Hypothalamus (tissue), 51 donors: Measurements from ENCODE around the gene RHBDL2.
"Not testable (repeated sequence)": the region's sequence is repeated elsewhere in the genome, so short reads cannot be mapped to it uniquely, and the experiment has no call there.

Experiments used
- DNase-seq, 51 donors: peaks; one replicate each; lab custom pipeline; 2025; lab: John Stamatoyannopoulos, UW

Gene RHBDL2, protein sequence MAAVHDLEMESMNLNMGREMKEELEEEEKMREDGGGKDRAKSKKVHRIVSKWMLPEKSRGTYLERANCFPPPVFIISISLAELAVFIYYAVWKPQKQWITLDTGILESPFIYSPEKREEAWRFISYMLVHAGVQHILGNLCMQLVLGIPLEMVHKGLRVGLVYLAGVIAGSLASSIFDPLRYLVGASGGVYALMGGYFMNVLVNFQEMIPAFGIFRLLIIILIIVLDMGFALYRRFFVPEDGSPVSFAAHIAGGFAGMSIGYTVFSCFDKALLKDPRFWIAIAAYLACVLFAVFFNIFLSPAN

DNA sequence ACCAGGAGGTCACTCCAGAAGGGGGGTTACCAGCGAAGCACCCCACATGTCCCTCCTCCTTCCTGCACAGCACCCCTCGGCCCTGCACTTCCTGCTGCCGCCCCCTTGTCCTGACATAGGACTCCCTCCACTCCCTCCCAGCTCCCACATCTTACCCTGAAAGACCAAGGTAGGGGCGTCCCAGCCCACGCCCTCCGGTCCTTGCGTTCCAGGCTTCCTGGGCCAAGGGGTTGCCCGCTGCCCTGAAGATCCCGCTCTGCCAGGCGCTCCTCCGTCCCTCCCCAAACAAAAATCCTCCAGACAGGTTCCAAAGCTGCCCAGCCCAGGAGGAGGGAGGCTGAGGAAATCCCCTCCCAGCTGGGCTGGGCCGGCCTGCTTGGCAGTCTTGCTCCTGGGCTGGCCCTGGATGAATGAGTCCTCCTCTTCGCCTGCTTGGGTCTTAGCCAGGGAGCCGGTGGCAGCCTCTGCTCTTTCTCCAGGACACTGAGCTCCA is at the start of gene RHBDL2:
Gene RHBDL2 (minus strand): TSS at position 304 of the 493 bp plus-strand sequence. CDS start 22,618 bp downstream, outside the sequence.
- DNase-seq = peak in 47 of 51 donors; percentile 11 to 89 (median 66)

GRCh38 chr1:38990738-38991637 is 49.4 kb upstream of the RHBDL2 start, which contains the start of gene AKIRIN1:
AKIRIN1 (plus strand) TSS chr1:38991276; CDS start chr1:38991381, 105 bp downstream.
- peak; percentile 82 to 100 (median 97) for DNase-seq

DNA sequence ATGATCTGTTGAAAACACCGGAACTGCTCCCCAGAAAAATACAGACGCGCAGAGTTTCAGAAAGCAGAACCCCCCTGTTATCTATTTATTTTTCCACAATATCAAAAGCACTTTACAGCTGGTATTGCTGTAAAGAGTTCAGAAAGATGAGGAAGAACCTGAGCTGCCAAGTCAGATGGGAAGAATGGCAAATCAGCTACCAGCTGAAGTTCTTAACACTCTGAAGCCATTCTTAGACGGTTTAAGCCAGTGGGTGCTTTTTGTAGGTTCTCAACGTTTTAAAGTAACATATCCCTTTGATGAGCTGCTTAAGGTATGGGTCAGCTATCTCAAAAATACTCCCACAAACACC is 48.7 kb upstream of the RHBDL2 start:
- DNase-seq = peak in 1 of 51 donors; percentile 61

- no peak for DNase-seq
Measured at GRCh38 chr1:38989979-38990378, 48.3 kb upstream of the RHBDL2 start.

GRCh38 chr1:38979380-38979779 is 37.8 kb upstream of the RHBDL2 start:
- not testable (repeated sequence) for DNase-seq

DNA sequence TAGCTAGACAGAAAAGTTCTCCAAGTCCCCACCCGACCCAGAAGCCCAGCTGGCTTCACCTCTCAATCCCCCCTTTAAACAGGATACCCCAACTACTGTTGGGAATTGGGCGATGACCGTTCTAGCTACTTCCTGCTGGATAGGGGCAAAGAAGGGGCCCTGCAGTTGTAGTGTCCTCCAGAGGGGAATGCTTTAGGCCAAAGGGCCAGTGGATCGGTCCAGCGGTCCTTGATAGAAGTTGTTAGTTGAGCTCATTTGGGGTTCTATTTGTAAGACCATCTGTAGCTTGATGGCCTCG is 36.6 kb upstream of the RHBDL2 start:
- DNase-seq = not testable (repeated sequence)

GRCh38 chr1:38977399-38978244 is 36.0 kb upstream of the RHBDL2 start:
- not testable (repeated sequence) for DNase-seq

DNA sequence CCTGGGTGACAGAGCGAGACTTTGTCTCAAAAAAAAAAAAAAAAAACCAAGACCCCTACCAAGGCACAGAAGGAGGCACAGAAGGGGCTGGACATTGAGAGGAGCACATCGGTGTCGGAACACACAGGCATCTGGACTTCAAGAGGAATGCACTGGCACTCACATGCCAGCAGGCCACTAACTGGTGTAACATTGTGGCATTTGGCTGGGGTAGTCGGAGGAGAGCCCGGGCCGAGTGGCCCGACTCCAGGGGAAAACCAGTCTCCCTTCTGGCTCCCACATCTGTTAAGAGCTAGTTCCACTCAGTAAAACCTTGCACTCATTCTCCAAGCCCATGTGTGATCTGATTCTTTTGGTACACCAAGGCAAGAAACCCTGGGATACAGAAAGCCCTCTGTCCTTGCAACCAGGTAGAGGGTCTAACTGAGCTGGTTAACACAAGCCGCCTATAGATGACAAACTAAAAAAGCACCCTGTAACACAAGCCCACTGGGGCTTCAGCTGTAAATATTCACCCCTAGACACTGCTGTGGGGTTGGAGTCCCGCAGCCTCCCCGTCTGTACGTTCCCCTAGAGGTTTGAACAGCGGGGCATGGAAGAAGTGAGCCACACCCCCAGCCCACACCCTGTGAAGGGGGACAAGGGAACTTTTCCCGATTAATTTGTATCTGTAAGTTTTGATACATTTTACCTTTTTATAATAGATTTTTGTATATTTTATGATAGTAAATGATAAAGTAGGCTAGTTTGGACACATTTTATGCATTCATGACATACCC is 32.2 kb upstream of the RHBDL2 start:
- no peak for DNase-seq

GRCh38 chr1:38973145-38973544 is 31.5 kb upstream of the RHBDL2 start:
- not testable (repeated sequence) for DNase-seq

DNA sequence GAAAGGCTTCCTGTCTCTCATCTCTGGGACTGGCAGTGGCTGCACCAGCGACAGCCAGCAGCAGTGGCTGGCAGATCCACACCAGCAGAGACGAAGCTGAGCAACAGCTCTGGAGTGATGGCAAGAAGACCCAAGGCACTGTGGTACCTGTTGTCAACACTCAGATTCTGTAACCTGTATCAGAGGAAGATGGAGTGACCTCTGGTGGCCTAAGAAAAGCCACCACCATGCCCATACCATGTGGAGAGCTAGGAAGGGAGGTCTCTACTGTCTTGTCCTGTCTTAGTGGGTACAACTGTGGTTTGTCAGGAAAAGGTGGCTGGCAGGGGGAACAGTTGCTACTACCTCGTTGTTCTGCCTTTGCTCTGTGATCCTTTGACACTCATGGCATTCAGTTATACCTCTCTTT is 22.5 kb upstream of the RHBDL2 start:
- peak in 7 of 51 donors; percentile 1 to 14 (median 4) for DNase-seq

GRCh38 chr1:38962560-38962959 is 20.9 kb upstream of the RHBDL2 start:
- no peak for DNase-seq

DNA sequence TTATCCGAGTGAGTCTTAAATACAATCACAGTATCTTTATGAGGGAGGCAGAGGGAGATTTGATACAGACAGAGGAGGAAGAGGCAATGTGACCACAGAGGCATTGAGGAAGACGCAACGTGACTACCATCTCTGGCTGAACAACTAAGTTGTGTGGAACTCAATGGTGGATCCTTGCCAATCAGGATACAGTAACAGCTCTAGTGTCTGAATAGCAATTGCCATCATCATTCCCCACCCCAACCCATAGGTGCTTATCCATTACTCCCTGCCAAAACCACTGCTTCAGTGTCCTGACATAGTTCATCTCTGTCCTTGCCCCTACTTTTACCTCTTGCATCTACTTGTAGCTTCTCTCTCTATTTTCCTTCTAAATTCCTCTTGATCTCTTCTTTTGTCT is 20.5 kb upstream of the RHBDL2 start:
- no peak for DNase-seq

DNA sequence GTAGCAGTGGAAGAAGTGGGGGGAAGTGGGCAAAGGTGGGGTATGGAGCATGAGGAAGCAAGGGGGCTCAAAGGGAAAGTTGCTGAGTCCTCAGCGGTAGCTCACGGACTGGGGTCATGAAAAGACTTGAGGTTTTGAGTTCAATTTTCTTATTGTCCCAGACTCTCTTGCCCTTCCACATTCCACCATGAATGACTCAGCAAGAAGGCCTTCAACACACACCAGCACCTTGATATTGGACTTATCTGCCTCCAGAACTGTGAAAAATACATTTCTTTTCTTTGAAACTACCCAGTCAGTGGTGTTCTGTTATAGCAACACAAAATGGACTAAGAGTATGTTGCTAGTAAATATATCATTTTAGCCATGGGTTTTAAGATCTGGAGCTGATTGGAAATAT is 17.3 kb upstream of the RHBDL2 start:
- no peak for DNase-seq

GRCh38 chr1:38953433-38953860 is 11.8 kb upstream of the RHBDL2 start:
- no peak for DNase-seq

GRCh38 chr1:38950553-38950952 is 8.9 kb upstream of the RHBDL2 start:
- no peak for DNase-seq

- DNase-seq = no peak
Measured at GRCh38 chr1:38944547-38944946, 2.9 kb upstream of the RHBDL2 start.

DNA sequence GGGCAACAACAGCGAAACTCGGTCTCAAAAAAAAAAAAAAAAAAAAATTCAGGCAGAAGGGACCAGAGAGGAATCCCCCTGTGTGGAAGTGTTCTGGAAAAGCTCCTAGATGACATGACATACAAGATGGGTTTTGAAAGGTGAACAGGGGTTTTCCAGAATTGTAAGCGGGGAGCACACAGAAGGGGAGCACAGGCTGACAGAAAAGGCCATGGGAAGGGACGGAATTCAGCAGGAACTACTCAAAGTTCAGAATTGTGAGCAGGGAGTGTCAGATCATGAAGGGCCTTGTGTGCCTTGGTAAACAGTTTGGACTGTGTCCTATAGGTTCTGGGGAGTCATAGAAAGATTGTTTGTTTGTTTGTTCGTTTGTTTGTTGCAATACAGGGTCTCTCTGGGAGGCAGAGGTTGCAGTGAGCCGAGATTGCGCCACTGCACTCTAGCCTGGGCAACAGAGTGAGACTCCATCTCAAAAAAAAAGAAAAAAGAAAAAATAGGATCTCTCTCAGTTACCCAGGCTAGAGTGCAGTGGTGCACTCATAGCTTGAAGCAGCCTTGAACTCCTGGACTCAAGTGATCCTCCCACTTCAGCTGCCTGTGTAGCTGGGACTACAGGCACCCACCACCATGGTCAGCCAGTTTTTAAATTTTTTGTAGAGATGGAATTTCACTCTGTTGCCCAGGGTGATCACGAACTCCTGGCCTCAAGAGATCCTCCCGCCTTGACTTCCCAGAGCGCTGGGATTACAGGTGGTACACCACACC is 1.2 kb upstream of the RHBDL2 start:
- no peak for DNase-seq

GRCh38 chr1:38941093-38941492 is 537 bp downstream of the RHBDL2 start:
- DNase-seq = no peak
